Occipital lobe (tissue), 2 donors: Measurements from ENCODE around the gene SPRYD4. TPM values are rescaled to one million over a fixed set of nuclear protein-coding genes. Genes with fewer than 3 reads are reported as not detected.
A peak's percentile ranks its signal among the peaks of the same experiment; 100 is the strongest.

Source experiments
- DNase-seq: peaks from one replicate; lab custom pipeline; 2025; lab: John Stamatoyannopoulos, UW
- total RNA-seq: library from RNA; depleted of rRNA; stranded (reverse); fragments of >200 nt; gene quantifications from one replicate; pipeline ENCODE4 v1.2.3, GENCODE V29; 2014

Gene SPRYD4
- total RNA-seq, 1 donor from 2014 or later = 1.6 TPM

- DNase-seq = no peak
Observed at GRCh38 chr12:56521209-56521589, 52.8 kb downstream of the SPRYD4 start.

- peak; percentile 40 for DNase-seq
Observed at GRCh38 chr12:56521590-56522371, 53.4 kb downstream of the SPRYD4 start, which contains the start of gene RBMS2. RBMS2 (plus strand) TSS chr12:56521820; CDS start chr12:56522024, 204 bp downstream.

GRCh38 chr12:56522411-56523193 lies 54.2 kb downstream of the SPRYD4 start:
- no peak for DNase-seq

- no peak for DNase-seq
Observed at GRCh38 chr12:56528846-56529245, 60.5 kb downstream of the SPRYD4 start.

Other genes starting within 250 kb of the SPRYD4 start
- 78.1 TPM for gene RNF41, start 246.7 kb upstream of the SPRYD4 start, total RNA-seq
- 20.1 TPM for gene NABP2, start 244.2 kb upstream of the SPRYD4 start, total RNA-seq
- not detected for gene SLC39A5, start 238.5 kb upstream of the SPRYD4 start, total RNA-seq
- gene ANKRD52, start 210.2 kb upstream of the SPRYD4 start, total RNA-seq = 9.2 TPM
- gene COQ10A, start 201.6 kb upstream of the SPRYD4 start, total RNA-seq = 12.9 TPM
- 90.9 TPM for gene CS, start 168.2 kb upstream of the SPRYD4 start, total RNA-seq
- 40.4 TPM for gene CNPY2, start 152.6 kb upstream of the SPRYD4 start, total RNA-seq
- gene PAN2, start 134.6 kb upstream of the SPRYD4 start, total RNA-seq = 29.9 TPM
- not detected for gene IL23A, start 129.7 kb upstream of the SPRYD4 start, total RNA-seq
- gene STAT2, start 108.5 kb upstream of the SPRYD4 start, total RNA-seq = 84.4 TPM
- gene APOF, start 105.7 kb upstream of the SPRYD4 start, total RNA-seq = not detected
- 10.9 TPM for gene TIMELESS, start 19.2 kb upstream of the SPRYD4 start, total RNA-seq
- gene MIP, start 13.9 kb upstream of the SPRYD4 start, total RNA-seq = 0.62 TPM
- 5.9 TPM for gene GLS2, start 19.6 kb downstream of the SPRYD4 start, total RNA-seq
- gene RBMS2, start 53.2 kb downstream of the SPRYD4 start, total RNA-seq = 3.0 TPM
- 10.0 TPM for gene BAZ2A, start 161.7 kb downstream of the SPRYD4 start, total RNA-seq
- gene ATP5F1B, start 177.4 kb downstream of the SPRYD4 start, total RNA-seq = 359 TPM
- gene PTGES3, start 219.7 kb downstream of the SPRYD4 start, total RNA-seq = 86.4 TPM